A673 (cell line): ENCODE data around the gene OXTR.

Source experiments
- CTCF ChIP-seq: fragments of 300-800, 200-600 bp; sonication (generic); conservative IDR thresholded peaks from 2 replicates; pipeline ENCODE4 v1.5.1; 2017; ENCODE audit warnings: low read depth, mild to moderate bottlenecking, antibody characterized with exemption, low read length, moderate library complexity, mixed read lengths
- EZH2 ChIP-seq: fragments of 200-600 bp; sonication (generic); IDR thresholded peaks from 2 replicates; pipeline ENCODE4 v1.6.1; 2017; ENCODE audit warnings: borderline replicate concordance, low read depth, mild to moderate bottlenecking, mixed read lengths, antibody characterized with exemption, low read length; ENCODE audit not compliant: poor library complexity, severe bottlenecking

- TF ChIP-seq CTCF, result no peak
- no peak for TF ChIP-seq EZH2
These were observed 5.8 kb upstream of the OXTR start for GRCh38 chr3:8775181-8775580.
